Skin epidermis (tissue), 12 donors: ENCODE results near the gene MCMBP.
A peak's percentile ranks its signal among the peaks of the same experiment; 100 is the strongest.

Experiments used
- H3K27ac ChIP-seq, 21 experiments: fragments of 200-600 bp; sonication (generic) in 11 of 21; one replicate each; pipeline ENCODE4 v1.5.0; 2020; ENCODE audit warnings: mild to moderate bottlenecking in 3 of 21, inconsistent platforms in 2 of 21, moderate library complexity in 2 of 21
- H3K4me3 ChIP-seq, 7 experiments: fragments of 200-600 bp; sonication (generic) in 2 of 7; one replicate each; pipeline ENCODE4 v1.5.0; 2020; ENCODE audit warnings: inconsistent platforms in 2 of 7, mild to moderate bottlenecking in 2 of 7, moderate library complexity in 1 of 7

Gene MCMBP

GRCh38 chr10:119845656-119846055, 27.0 kb downstream of the MCMBP start:
- no peak overlapping the region for H3K27ac ChIP-seq
- H3K4me3 ChIP-seq = no peak overlapping the region

GRCh38 chr10:119834188-119834587, 38.5 kb downstream of the MCMBP start:
- Histone ChIP-seq H3K4me3 (no peak overlapping the region), H3K27ac (no peak overlapping the region)

- H3K4me3 ChIP-seq = no peak overlapping the region
- H3K27ac ChIP-seq = peak overlapping the region in 1 of 21 experiments; percentile 16
Measured at GRCh38 chr10:119832951-119833350, 39.7 kb downstream of the MCMBP start.

DNA sequence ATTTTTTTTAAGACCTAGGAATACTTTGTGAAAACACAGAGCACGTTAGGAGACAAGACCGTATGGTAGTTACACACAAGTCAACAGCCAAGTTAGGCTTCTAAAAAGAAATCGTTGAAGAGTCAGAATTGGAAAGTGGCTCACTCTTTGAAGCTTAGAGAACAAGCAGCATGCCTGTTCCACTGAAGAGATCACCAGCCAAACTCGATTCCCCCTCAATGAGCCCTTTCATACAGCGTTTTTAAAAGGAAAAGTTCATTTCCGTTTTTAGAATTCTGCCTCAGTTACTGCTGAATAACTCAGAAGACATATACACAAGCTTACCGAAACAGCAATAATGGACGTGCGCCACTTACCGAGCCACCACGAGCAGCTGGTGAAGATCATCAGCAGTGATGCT, 41.0 kb downstream of the MCMBP start:
- Histone ChIP-seq H3K4me3 (no peak overlapping the region), H3K27ac (no peak overlapping the region)

- Histone ChIP-seq H3K27ac (no peak overlapping the region), H3K4me3 (no peak overlapping the region)
Measured at GRCh38 chr10:119830851-119831250, 41.8 kb downstream of the MCMBP start.

DNA sequence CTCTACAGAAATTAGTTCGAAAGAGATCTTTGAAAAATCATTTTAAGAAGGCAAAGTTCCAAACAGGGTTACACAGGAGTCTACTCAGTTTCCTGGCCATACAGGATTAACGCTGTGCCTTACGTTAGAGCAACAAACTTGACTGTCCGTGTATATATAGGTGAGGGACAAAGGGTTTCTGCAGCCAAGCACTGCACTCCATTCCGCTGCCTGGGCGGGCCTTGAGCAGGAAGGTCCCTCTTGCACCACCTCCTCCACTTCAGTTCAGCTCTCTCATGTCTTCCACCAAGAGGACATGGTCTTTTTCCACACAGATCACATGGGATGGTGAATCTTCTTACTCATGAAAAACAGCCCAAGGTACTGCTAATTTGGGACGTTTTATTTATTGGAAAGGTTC, 43.2 kb downstream of the MCMBP start:
- Histone ChIP-seq H3K27ac (no peak overlapping the region), H3K4me3 (no peak overlapping the region)

DNA sequence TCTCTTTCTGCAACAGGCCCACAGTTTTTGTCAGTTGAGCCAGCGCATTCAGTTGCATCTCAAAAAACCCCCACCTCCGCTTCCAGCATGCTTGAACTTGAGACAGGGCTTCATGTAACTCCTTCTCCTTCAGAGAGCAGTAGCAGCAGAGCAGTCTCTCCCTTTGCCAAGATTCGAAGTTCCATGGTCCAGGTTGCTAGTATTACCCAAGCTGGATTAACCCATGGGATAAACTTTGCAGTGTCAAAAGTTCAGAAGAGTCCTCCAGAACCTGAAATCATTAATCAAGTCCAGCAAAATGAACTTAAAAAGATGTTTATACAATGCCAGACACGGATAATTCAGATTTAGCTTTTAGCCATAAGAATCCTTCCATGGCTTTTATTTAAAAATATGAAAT, 45.2 kb downstream of the MCMBP start:
- no peak overlapping the region for H3K4me3 ChIP-seq
- H3K27ac ChIP-seq = no peak overlapping the region

DNA sequence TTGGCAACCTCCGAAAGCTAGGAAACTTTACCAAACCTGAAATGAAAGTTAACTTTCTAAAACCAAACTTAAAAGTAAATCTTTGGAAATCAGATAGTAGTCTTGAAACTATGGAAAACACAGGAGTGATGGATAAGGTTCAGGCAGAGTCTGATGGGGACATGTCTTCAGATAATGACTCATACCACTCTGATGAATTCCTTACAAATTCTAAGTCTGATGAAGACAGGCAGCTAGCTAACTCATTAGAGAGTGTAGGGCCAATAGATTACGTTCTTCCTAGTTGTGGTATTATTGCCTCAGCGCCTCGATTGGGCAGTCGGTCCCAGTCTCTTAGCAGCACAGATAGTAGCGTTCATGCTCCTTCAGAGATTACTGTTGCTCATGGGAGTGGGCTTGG, 45.9 kb downstream of the MCMBP start:
- Histone ChIP-seq H3K4me3 (no peak overlapping the region), H3K27ac (no peak overlapping the region)

- H3K27ac ChIP-seq = no peak overlapping the region
- no peak overlapping the region for H3K4me3 ChIP-seq
Measured at GRCh38 chr10:119824299-119824698, 48.3 kb downstream of the MCMBP start.

GRCh38 chr10:119821182-119821581, 51.5 kb downstream of the MCMBP start:
- no peak overlapping the region for H3K4me3 ChIP-seq
- H3K27ac ChIP-seq = no peak overlapping the region

- H3K4me3 ChIP-seq = peak overlapping the region; percentile 2 to 38 (median 20)
- H3K27ac ChIP-seq = no peak overlapping the region
Measured at GRCh38 chr10:119818889-119819270, 53.8 kb downstream of the MCMBP start.

DNA sequence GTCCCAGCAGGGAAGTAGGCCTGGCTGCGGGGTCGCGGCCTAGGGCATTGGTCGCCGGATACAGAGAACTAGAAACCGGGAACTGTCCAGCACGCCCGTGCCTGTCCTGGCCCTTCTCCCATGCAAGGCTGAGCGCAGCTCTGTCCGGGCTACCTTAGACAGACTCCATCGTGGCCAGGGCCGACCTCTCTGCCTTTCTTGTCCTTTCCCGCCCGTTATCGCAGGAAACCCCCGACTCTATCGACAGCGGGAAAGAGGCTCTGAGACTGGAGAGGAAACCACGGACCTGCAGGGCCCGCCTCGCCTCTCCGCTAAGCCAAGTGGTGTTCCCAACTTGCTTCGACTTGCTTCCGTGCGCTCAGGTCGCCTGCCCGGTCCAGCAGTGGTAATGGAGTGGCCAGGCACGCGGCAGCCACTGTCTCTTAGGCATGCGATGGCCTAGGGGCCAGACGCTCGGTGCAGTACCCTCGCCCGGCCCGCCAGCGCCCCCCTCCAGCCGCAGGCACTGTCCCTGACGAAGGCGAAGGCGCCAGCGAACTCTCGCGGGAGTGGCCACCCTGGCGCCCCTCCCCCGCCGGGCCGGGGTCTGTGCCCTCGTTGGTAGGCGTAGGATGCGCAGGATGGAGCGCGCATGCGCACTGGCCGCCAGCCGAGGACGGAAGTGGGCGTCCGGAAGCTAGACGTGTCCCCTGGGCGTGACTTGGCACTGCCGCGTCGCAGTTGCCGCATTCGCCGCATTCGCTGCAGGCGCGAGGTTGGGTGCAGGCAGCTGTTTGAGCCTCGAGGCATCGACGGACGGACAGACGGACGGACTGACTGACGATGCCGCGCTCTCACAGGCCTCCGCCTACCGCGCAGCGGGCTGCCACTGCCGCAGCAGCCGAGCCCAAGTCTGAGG, 54.4 kb downstream of the MCMBP start:
- peak overlapping the region in 2 of 21 experiments; percentile 6 to 51 for H3K27ac ChIP-seq
- H3K4me3 ChIP-seq = peak overlapping the region; percentile 2 to 38 (median 20)

GRCh38 chr10:119815671-119816070, 57.0 kb downstream of the MCMBP start:
- Histone ChIP-seq H3K4me3 (no peak overlapping the region), H3K27ac (no peak overlapping the region)

DNA sequence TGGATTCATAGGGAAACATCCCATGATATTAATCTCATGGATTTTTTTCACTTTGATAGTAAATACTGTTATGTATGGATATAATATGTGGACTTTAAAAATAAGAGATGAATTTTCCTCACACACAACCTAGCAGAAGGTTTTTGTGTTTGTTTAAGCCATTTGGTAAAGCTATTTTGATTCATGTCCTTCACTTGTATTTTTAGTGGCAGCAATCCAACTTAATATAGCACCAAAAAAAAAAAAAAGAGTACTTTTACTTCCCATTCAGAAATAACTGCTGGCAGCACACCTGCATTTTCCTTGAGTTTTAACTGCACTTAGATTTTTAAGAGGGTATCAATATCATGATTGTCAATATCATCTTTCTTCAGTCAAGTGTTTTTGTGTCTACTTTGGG, 60.0 kb downstream of the MCMBP start:
- Histone ChIP-seq H3K4me3 (no peak overlapping the region), H3K27ac (no peak overlapping the region)

GRCh38 chr10:119811122-119811521, 61.5 kb downstream of the MCMBP start:
- Histone ChIP-seq H3K27ac (no peak overlapping the region), H3K4me3 (no peak overlapping the region)

- Histone ChIP-seq H3K4me3 (no peak overlapping the region), H3K27ac (no peak overlapping the region)
Measured at GRCh38 chr10:119807960-119808697, 64.5 kb downstream of the MCMBP start.

- Histone ChIP-seq H3K4me3 (no peak overlapping the region), H3K27ac (no peak overlapping the region)
Measured at GRCh38 chr10:119806334-119807130, 66.1 kb downstream of the MCMBP start.

- no peak overlapping the region for H3K27ac ChIP-seq
- H3K4me3 ChIP-seq = no peak overlapping the region
Measured at GRCh38 chr10:119805702-119806230, 66.9 kb downstream of the MCMBP start.

DNA sequence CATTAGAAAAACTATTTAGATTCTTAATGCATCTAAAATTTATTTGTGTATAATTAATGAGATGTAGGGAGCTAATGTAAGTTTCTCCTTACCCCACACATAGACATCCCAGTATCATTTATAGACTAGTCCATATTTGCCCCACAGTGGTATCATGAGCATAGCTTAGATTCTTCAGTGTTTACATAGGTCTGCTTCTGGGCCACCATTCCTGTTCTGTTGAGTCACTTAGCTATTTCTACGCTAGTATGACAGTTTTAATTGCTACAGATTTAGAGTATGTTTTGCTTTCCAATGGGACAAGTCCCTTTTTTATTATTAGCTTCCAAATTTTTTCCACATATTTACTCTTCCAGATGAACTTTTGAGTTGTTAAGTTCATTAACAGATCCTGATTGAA, 69.4 kb downstream of the MCMBP start:
- no peak overlapping the region for H3K27ac ChIP-seq
- H3K4me3 ChIP-seq = no peak overlapping the region

DNA sequence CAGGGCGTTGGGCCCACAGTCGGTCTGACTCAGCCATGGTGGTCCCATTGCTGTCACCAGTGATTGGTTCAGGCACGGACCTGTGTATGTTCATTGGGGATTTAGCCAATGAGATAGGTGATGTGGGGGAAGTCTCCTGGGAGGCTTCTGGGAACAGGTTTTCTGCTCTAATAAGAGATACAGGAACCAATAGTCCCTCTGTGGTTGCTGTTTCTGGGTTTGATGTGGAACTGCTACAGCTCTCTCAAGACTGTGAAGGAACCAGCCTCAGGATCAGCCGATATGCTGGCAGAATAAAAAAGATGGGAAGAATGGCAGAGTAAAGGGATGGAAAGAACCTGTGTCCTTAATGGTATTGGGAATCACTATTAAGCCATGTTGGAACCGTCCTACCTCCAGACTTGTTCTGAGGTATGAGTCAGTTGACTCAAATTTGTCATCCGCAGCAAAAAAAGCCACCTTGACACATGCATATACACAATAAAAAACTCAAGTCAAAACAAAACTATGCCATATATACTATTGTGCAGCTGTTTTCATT, 70.6 kb downstream of the MCMBP start:
- no peak overlapping the region for H3K27ac ChIP-seq
- no peak overlapping the region for H3K4me3 ChIP-seq
